Measurements from ENCODE around the gene ZNF22.

Gene ZNF22

DNA sequence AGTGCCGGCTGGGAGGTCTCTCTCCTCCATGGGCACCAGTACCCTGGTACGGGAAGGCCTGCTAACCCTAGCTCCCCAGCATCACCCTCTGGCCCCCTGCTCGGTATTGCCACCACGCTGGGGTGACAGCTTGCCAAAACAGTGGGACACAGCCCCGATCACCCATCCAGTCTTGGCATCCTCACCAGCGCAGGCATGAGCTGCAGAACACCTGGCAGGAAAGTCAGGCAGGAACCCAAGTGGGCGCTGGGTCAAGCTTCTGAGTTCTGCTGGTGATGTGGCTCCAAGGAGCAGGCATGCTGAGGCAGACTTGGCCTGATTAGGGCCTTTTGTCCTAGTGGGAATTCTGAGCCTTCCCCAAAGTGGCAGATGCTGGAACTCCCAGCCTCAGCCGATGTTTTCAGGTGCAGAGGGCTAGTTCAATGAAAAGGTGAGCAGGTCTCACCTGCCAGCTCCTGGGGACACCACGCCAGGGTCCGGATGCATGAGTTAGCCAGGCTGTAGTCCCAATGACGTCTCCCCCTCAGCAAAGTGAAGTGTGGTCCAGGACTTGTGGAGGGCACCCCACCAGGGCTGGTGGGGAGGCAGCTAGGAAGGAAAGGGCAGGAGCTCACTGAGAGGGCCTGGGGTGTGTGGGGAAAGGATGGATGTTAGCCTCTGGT, 8.5 kb upstream of the ZNF22 start:
- TF ChIP-seq CTCF (IDR thresholded peaks at IDR 0.05; ENCODE audit: control insufficient read depth, extremely low read depth, insufficient read depth) = no peak
- H3K4me3 ChIP-seq (ENCODE audit: low read depth, low read length) = no peak overlapping the region
- no peak for DNase-seq (ENCODE audit: low read depth)

DNA sequence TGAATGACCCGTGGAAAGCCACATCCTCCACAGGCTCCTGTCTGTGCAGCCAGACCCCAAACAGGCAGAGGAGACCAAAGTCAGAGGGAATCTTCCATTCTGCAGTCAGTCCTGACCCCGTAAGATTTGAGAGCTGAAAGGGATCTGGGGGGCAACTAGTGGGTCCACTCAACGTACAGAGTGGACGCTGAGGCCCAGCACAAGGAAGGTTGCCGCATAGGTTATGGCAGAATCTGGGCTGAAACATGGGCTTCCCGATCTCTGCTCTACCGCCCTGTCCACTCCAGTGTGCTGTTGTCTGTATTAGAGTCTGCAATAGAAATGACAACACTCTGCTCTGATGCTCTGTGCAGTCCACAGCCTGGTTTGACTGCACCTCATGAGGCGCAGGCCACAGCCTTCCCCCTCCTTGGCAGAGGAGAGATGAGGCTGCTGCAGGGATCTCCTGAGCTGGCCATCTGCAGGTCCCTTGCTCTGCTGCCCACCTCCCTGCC, 7.9 kb upstream of the ZNF22 start:
- no peak overlapping the region for H3K4me3 ChIP-seq (ENCODE audit: low read depth, low read length)
- DNase-seq (ENCODE audit: low read depth) = no peak
- no peak for TF ChIP-seq CTCF (IDR thresholded peaks at IDR 0.05; ENCODE audit: control insufficient read depth, extremely low read depth, insufficient read depth)

- no peak for DNase-seq (ENCODE audit: low read depth)
- TF ChIP-seq CTCF (IDR thresholded peaks at IDR 0.05; ENCODE audit: control insufficient read depth, extremely low read depth, insufficient read depth) = no peak
- H3K4me3 ChIP-seq (ENCODE audit: low read depth, low read length) = no peak overlapping the region
Observed at GRCh38 chr10:44993226-44993921, 7.3 kb upstream of the ZNF22 start.

DNA sequence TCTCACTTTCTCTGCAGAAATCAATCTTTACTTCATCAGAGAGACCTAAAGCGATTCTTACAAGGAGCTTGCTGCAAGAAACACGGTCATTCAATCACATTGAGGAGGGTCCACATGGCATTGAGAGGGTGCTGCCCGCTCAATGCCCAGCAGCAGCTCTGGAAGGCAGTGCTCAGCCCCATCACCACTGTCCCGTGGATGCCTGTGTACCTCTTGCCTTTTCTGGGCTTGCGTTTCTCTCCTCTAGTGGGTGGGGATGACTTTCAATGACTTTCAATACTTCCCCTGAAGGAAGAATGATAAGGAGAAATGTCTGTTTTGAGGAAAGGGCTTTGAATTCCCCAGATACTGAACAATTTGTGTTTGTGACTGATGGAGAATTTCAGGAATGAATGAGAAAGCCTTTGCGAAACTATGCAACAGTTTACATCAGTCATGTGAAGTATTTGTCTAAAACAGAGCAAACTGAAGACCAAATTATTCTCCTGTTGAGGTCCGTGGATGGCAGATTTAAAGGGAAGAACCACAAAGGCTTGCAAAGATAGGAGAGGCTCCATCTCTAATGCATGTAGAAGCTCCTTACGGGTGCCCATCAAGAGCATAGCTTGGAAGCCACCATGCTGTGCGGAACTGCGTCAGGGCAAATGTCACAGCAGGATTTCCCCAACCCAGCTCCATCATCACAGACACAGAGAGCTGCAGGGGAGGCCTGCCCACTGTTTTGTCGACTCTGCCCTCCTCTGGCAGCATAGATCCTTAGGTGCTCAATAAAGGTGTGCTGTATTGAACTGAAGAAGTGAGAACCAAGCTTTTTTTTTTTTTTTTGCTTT, 6.6 kb upstream of the ZNF22 start:
- no peak for TF ChIP-seq CTCF (IDR thresholded peaks at IDR 0.05; ENCODE audit: control insufficient read depth, extremely low read depth, insufficient read depth)
- H3K4me3 ChIP-seq (ENCODE audit: low read depth, low read length) = no peak overlapping the region
- no peak for DNase-seq (ENCODE audit: low read depth)

DNA sequence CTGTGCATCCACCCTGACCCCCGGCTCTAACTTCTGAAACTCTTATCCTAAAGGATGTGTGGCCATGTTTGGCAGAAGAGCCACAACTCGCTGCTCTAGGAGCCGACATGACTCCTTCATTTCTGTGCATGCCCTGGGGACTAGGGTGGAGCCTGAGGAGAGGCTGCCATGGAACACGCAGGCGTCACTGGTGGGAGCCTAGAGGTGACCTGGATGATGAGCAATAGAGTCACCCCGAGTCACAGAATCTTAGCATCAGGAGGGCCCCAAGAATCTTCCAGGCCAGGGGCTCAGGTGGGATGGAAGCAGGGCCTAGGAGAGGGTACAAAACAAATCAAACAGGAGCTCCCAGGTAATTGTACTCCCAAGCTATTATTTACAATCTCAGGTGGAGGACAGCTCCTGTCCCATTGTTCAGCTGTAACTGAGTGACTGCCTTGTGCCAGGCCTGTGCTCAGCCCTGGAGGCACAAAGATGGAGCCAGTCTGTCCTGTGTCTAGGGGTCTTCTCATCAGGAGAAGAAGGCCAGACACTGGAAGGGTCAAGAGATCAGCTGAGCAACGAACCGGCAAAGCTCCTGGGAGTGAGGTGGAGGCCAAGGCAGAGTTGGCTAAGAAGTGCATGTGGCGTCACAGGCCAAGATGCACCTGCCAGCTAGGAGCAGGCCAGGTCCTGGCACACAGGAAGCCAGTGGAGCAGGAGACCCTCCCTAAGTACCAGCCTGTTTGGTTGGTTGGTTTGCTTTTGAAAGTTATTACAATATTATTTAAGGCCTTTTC, 5.8 kb upstream of the ZNF22 start:
- DNase-seq (ENCODE audit: low read depth) = no peak
- no peak for TF ChIP-seq CTCF (IDR thresholded peaks at IDR 0.05; ENCODE audit: control insufficient read depth, extremely low read depth, insufficient read depth)
- no peak overlapping the region for H3K4me3 ChIP-seq (ENCODE audit: low read depth, low read length)

- DNase-seq (ENCODE audit: low read depth) = no peak
- H3K4me3 ChIP-seq (ENCODE audit: low read depth, low read length) = no peak overlapping the region
- TF ChIP-seq CTCF (IDR thresholded peaks at IDR 0.05; ENCODE audit: control insufficient read depth, extremely low read depth, insufficient read depth) = no peak
Observed at GRCh38 chr10:44995581-44995913, 5.2 kb upstream of the ZNF22 start.

Measured in LNCaP clone FGC (cell line).